Measurements from ENCODE around the gene RFC5.
"Not testable (repeated sequence)": the region's sequence is repeated elsewhere in the genome, so short reads cannot be mapped to it uniquely, and the experiment has no call there.

The RFC5 gene

DNA sequence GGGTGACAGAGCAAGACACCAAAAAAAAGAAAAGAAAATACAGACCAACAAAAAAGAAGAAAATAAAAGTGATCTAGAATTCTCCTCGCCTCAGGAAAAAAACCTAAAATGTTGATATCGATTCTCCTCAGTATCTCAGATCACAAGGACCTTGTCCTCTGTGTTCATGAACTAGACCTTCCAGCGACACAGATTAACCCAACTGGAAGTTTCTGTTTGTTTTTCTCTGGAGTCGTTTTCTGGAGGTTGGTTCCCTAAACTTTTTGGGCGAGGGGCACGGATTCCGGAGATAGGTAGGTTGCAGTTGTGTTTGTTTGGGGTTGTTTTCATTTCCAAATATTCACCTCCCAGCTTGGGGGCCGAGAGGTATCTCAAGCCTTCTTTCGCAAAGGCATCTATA, 559 bp upstream of the RFC5 start:
- DNase-seq (ENCODE audit: low read depth), result no peak

DNA sequence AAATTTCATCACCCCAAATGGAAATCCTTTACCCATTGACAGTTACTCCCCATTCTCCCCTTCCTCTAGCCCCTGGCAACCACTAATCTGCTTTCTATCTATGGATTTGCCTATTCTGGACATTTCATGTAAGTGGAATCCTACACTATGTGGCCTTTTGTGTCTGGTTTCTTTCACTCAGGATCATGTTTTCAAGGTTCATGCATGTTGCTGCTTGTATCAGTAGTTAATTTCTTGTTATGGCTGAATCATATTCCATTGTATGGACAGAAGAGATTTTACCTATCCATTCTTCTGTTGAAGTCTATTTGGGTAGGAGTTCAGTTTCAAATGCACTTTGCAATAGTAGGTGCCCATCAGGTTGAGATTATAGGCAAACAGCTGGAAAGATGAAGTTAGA, 1.4 kb downstream of the RFC5 start:
- no peak for DNase-seq (ENCODE audit: low read depth)

DNA sequence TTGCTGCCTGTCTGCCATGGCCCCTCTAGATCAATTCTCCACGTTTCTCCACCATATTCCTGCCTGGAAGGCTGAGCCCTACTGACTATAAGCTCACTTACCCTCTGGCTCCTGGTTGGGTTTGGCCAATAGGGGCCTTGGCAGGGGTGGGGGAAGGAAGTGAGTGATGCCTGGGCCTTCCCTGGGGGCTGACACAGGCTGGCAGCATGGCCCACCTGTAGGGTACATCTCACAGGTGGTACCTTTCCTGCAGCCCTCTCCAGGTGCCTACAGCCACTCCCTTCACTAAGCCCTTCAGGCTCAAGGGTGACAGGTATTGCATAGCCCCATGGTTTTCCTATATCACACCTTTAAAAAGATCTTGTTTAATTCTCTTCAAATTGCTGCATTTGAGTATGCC, 3.5 kb downstream of the RFC5 start:
- no peak for DNase-seq (ENCODE audit: low read depth)

DNA sequence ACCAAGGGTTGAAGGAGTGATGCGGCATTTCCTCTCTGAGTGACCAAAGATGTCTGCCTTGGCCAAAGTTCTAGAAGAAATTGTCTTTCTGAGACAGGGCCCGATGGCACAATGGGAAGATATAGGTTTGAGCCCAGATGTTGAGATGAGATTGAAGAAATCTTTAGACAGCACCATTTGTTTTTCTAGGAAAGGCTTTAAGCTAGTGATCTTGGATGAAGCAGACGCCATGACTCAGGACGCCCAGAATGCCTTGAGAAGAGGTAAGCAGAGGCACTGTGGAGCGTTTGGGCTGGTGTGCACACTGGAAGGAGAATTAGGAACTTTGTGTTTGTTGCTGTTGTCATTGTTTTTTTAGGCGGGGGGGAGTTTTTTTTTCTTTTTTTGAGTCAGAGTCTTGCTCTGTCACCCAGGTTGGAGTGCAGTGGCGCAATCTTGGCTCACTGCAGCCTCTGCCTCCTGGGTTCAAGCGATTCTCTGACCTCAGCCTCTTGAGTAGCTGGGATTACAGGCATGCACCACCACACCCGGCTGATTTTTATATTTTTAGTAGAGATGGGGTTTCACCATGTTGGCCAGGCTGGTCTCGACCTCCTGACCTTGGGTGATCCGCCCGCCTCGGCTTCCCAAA, 5.7 kb downstream of the RFC5 start:
- not testable (repeated sequence) for DNase-seq (ENCODE audit: low read depth)

DNA sequence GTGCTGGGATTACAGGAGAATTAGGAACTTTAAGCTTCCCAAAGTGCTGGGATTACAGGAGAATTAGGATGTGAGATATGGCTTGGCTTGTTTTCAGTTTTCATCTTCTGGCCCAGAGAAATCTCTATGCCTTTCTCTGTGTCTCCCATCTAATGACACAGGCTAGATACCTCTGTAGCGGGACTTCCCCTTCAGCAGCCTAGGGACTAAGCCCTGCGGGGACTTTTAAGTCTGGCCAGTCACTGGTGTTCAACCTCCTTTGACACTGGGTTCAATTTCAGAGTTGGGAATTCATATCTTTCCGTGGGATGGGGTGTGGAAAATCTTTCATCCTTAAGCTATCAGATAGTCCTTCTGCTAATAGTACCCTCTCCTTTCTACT, 6.2 kb downstream of the RFC5 start:
- DNase-seq (ENCODE audit: low read depth), result no peak

DNA sequence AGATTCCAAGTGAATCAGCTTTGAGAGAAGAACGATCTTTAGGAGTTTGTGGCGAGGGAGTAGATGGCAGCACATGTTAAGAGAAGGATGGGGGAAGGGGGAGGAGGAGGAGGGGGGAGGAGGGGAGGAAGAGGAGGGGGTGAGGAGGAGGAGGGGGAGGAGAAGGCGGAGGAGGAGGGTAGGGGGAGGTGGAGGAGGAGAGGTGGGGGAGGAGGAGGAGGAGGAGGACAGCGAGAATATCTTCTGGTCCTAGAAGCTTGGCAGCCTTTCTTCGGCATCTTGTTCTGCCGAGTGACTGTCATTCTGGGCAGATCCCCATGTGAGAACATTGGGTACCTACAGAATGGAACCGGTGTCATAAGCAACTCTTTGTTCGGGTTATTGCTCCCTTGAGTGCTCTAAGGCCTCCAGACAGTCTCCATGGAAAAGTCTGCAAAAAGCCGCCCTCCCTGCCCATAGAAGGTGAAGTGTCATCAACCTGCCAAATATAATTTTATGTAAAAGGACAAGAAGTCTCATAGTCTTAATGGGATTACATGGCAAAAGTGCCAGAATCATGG, 6.9 kb downstream of the RFC5 start:
- DNase-seq (ENCODE audit: low read depth), result no peak

DNA sequence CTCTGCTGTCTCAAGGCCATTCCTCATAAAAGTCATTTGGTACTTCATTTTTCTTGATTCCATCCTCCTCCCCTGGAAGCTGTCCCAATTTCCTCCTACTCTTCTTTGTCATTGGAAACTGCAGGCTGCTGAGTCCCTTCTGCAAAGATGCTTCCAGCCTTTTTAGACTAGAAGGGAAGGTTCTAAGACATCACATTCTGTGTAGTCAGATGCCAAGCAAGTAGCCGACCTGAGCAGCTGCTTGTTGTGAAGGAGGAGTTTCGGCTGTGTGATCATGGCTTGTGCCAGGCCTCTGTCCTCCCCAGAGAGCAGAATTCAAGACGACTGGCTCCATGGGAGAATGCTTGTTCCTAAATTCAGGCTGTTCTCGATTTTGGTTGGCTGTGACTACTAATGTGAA, 8.7 kb downstream of the RFC5 start:
- DNase-seq (ENCODE audit: low read depth), result no peak

DNA sequence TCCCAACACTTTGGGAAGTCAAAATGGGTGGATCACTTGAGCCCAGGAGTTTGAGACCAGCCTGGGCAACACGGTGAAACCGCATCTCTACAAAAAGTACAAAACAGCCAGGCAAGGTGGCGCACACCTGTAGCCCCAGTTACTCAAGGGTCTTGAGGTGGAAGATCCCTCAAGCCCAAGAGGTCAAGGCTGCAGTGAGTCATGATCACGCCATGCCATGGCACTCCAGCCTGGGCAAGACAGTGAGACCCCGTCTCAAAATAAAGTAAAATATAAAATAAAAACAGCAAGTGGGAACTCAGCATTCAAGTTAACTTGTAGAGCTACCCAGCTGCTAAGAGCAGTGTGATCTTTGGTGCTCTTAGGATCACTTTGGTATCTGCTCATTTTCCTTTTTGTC, 12.7 kb downstream of the RFC5 start:
- no peak for DNase-seq (ENCODE audit: low read depth)

DNA sequence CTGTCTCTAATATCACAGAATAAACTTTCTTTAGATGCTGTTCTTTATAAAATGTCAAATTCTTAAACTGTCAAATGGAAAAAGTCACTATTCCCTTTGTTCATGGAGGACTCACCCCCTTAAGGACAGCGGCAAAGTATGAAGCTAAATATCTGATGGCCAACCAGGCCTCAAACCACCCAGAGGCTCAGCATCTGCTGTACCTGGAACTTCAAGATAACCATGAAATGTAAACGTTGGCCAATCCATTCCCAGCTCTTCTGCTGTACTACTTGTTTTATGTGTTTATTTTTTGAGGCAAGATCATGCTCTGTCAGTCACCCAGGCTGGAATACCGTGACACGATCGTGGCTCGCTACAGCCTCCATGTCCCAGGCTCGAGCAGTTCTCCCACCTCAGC, 15.7 kb downstream of the RFC5 start:
- no peak for DNase-seq (ENCODE audit: low read depth)

DNA sequence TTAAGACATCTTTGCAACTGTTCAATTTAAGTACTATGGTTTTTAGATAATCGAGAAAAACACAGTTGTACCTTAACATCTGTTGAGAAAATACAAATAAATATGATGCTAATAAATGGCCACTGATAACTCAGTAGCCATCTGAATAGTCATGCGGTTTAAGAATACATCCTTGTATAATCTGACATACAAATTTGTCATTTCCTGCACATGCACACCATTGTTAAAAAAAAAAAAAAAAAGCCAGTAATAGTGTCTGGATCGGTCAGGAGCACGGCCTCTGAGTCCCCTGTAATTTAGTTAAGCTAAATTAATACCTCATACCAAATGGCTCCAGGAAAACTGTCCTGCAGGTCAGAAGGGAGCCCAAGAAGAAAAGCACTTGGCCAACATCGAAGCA, 16.8 kb downstream of the RFC5 start:
- no peak for DNase-seq (ENCODE audit: low read depth)

DNA sequence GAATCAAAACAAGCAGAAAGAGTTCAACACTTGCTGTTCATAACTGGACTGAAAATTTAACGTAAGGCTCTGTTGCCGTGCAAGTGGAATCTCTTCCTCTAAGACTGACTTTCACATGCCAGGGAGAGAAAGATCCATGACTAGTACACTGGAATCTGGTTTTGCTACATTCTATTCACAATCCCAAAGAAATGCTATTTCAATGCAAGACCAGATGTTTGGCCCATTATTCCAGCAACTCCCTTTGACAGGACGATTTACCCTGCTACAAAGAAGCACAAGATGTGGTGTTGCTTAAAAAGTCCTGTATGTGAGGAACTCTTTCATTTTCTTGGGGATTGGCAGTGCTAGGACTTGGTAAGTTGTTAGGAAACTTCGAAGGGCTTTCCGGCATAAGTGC, 17.4 kb downstream of the RFC5 start:
- no peak for DNase-seq (ENCODE audit: low read depth)

DNA sequence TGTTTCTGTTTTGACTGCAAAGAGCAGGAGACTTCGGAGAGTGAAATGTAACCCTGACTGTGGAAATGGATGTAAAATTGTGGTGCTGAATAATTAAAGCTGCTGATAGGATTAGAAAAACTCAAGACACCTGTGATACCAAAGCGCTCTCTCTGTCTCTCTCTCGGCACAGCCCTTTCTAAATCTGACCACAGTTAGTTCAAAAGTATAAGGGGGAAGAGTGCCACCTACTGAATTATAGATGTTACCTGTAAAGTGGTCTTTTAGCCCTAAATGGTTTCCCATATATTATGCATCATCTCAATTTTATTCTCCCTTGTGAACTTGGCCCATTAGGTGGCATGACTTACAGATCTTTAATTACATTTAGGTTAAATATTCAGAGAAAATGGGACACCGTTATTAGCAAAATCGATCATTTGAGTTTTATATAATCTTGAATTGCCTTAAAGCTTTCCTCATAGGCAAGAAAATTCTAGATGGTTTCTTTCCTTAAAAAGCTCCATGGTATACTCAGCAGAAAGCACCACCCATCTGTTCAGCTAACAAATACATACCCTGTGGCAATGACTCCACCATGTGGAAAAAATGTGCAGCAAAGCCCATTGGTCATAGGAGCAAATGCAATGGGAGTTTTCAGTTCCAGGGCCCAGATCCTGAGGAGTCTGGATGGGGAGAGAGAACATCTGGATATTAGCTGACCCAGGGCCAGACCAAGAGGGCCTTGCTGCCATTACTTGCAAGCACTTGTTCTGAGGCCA, 18.1 kb downstream of the RFC5 start:
- no peak for DNase-seq (ENCODE audit: low read depth)

DNA sequence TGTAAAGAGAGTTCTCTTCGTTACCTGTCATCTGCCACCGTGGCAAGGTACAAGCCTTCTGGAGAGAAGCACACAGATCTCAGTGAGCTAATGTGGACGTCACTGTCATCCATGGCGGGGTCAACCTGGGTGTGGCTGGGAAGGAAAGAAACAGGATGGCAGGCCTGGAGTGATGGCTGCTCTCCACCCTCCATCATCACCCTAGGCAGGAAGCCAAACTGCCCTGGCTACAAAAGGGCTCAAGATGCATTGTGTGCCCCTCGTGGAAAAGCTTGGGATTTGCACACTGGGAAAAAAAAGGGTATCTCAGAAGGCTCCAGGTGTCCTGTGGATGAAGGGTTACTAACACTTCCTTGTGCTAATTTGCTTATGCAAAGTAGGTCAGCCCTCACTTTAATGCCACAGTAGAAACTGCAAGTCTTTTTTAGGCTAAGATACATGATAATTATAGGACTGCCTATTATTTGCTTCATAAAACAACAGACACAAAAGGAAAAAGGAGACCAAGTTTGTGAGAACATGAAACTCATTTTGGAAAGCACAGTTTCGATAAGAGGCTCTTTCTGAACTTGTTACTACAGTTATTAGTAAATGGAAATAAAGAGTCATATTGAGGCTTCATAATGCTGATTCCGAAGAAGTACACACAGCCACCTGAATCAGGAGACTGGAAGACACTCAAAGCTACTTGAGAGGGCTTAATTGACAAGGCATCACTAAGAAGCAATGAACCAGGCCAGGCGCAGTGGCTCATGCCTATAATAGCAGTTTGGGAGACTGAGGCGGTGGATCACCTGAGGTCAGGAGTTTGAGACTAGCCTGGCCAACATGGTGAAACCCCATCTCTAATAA, 18.9 kb downstream of the RFC5 start:
- no peak for DNase-seq (ENCODE audit: low read depth)

DNA sequence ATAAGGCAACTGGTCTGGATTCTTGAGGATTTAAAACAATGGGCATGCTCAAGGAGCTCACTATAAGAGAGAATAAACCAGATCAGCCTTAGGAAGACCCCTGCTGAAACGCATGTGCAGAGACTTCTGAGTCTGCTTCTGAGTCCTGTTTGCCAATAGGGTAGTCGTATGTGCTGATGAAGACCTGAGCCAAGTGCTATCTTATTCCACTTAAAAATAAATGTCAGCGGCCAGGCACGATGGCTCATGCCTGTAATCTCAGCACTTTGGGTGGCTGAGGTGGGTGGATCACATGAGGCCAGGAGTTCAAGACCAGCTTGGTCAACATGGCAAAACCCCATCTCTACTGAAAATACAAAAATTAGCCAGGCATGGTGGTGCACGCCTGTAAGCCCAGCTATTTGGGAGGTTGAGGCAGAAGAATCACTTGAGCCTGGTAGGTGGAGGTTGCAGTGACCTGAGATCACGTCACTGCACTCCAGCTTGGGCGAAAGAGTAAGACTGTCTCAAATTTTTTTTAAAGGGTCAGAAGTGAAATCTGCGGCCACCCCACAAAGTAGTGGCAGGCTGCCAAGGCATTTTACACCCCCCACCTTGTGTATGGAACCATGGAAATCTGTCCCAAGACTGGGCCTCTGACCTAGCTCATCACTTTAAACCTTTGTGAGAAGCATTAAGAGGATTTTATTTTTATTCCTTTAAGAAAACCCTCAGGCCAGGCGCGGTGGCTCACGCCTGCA, 20.3 kb downstream of the RFC5 start:
- no peak for DNase-seq (ENCODE audit: low read depth)

DNA sequence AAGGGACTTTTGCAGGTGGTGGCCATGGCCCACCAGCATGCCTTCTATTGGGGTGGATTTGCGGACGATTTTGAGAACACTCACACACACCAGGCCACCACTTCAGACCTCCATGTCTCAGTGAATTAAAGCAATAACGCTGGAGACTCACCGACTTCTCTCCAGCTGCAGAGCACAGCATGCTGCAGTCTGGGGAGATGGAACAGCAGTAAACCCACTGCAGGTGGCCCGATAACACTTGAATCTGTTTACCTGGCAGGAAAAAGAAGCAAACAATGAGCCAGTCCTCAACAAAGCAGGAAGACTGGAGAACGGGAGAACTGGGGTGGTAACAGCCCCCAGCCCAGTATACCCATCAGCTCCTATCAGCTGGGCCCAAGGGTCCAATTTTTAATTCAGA, 21.6 kb downstream of the RFC5 start:
- no peak for DNase-seq (ENCODE audit: low read depth)

DNA sequence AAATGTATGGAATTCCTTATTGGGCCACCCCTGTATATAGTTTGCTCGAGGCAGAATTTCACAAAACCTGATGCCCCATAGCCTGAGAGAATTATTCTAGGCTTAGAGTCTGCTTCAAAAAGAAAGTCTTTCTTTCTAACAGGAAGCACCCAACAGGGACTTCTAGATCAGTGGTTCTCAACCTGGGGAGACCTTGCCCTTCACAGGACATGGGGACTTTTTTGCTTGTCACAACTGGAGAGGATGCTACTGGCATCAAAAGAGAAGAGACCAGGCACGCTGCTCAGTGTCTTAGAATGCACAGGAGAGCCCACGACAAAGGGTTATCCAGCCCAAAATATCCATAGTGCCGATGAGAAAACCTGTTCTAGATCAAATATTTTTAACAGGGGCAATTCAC, 25.6 kb downstream of the RFC5 start:
- DNase-seq (ENCODE audit: low read depth), result no peak

DNA sequence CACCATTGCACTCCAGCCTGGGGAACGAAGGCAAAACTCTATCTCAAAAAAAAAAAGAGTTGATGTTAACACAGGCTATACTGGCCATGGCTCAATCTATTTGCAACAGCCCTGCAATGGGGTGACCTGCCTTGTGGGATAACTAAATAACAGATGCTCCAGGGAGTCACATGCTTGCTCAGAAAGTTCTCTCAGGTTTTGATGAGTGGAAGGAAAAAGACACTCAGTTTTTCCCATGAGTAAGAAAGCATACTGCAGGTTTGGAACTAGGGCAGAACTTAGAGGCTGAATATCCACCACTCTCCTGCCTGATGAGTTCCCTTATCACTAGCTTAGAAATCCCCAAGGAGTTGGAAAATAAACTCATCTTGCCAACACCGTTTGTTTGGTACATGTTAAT, 27.6 kb downstream of the RFC5 start:
- no peak for DNase-seq (ENCODE audit: low read depth)

DNA sequence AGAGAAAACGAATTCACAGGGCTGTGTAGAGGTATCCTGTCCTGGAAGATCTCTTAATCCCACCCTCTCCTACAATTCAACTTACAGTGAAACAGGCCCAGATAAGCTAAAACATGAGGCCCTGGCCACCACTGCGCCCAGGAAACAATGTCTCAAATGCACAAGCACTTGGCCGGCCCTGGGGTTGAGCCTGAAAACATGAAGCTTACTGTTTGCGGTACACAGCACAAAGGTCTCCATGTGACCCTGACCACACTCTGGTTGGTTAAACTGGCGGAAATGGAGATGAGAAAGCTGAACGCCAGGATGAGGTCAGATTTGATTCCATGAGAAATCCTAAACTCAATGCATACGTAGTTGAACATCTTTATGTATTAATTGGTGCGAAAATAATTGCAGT, 28.1 kb downstream of the RFC5 start:
- DNase-seq (ENCODE audit: low read depth), result no peak

DNA sequence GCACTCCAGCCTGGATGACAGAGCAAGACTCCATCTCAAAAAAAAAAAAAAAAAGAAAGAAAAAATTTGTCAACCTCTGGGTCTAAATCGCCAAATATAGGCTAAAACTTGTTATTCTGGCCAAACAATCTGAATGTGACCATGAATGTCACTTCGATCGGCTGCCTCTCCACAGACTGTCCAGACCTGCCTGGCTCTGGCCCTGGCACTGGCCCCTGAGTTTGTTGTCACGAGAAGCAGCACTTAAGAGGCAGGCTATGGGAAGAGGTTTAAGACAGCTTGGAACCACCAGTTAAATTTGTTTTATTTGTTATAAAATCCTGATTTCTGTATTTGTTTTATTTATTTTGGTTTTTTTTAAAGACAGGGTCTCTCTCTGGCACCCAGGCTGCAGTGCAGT, 29.9 kb downstream of the RFC5 start:
- no peak for DNase-seq (ENCODE audit: low read depth)

DNA sequence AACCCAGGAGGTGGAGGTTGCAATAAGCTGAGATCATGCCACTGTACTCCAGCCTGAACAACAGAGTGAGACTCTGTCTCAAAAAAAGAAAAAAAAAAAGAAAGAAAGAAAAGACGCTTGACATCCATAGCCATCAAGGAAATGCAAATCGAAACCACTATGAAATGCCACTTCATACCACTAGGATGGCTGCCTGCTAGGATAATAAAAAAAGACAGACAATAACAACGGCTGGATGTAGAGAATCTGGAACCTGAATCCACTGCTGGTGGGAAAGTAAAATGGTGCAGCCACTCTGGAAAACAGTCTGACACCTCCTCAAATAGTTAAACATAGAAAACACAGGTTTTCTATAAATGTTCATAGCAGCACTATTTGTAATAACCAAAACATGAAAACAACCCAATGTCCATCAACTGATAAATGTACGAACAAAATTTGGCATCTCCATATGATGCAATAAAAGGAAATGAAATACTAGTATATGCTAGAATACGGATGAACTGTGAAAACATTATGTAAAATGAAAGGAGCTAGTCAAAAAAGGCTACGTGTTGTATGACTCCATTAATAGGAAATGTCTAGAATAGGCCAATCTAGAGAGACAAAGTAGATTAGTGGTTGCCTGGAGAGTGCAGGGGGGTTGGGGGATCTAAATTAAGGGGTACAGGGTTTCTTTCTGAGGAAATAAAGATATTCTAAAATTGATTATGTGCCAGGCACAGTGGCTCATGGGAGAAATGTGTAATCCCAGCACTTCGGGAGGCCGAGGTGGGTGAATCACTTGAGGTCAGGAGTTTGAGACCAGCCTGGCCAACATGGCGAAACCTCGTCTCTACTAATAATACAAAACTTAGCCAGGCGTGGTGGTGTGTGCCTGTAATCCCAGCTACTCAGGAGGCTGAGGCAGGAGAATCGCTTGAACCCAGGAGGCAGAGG, 34.7 kb downstream of the RFC5 start:
- DNase-seq (ENCODE audit: low read depth), result no peak

All from activated gamma-delta T cell treated with anti-CD3 and anti-CD28 coated beads, Interleukin-2, amount 50 U/mL, for 16 hours (primary cell).